Hindlimb muscle (tissue), 1 donor: ENCODE measurements around the gene IL36RN. TPM values are rescaled to one million over a fixed set of nuclear protein-coding genes. Genes with fewer than 3 reads are reported as not detected.
A peak's percentile ranks its signal among the peaks of the same experiment; 100 is the strongest.
"Not testable (repeated sequence)": the region's sequence is repeated elsewhere in the genome, so short reads cannot be mapped to it uniquely, and the experiment has no call there.

ENCODE experiments used
- DNase-seq: peaks from one replicate; pipeline ENCODE4 v3.0.0-alpha.2; 2013
- polyA plus RNA-seq: library from polyadenylated mRNA; unstranded; fragments of 120-200 nt; gene quantifications from one replicate; pipeline ENCODE4 v1.2.1, GENCODE V29; 2013; ENCODE audit not compliant: insufficient read length

Gene IL36RN
- polyA plus RNA-seq, 1 donor: not detected

DNA sequence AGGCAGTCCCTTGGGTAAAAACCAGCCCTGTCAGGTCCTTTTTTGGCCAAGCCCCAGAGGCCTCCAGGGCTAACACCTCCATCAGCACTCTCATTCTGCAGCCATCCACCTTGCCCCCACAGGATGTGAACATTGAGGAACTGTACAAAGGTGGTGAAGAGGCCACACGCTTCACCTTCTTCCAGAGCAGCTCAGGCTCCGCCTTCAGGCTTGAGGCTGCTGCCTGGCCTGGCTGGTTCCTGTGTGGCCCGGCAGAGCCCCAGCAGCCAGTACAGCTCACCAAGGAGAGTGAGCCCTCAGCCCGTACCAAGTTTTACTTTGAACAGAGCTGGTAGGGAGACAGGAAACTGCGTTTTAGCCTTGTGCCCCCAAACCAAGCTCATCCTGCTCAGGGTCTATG lies 16.0 kb downstream of the IL36RN start:
- no peak for DNase-seq

DNA sequence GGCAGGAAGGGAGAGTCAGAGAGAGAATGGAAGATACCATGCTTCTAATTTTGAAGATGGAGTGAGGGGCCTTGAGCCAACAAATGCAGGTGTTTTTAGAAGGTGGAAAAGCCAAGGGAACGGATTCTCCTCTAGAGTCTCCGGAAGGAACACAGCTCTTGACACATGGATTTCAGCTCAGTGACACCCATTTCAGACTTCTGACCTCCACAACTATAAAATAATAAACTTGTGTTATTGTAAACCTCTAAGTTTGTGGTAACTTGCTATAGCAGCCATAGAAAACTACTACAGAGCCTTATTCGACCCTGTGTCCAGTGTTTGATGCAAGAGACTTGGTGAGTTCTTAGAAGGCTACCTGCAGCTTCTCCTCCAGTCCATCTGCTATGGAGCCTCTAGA lies 16.6 kb downstream of the IL36RN start:
- no peak for DNase-seq

DNA sequence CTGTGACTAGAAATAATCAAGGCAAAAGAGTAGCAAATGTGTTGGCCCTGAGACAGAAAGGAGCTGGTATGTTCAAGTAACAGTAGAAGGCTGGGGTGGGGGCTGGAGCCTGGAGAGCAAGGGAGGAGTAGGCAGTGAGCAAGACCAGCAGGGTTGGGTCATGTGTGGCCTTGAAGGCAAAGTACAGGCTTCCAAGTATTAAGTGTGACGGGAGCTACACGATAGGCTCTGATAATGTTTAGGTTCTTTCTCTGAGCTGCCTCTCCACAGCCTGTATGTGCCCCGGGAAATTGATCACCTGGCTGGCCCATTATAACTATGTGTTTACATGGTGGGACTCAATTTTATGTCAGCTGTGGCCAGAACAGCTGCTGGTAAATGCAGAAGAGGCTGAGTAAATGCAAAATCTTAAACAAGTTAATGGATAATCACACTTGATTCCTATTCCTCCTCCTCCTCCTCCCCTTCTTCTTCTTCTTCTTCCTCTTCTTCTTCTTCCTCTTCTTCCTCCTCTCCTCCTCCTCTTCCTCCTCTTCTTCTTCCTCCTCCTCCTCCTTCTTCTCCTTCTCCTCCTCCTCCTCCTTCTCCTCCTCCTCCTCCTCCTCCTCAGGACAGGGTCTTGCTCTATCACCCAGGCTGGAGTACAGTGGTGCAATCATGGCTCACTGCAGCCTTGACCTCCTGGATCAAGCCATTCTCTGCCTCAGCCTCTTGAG lies 18.1 kb downstream of the IL36RN start:
- DNase-seq: no peak

DNA sequence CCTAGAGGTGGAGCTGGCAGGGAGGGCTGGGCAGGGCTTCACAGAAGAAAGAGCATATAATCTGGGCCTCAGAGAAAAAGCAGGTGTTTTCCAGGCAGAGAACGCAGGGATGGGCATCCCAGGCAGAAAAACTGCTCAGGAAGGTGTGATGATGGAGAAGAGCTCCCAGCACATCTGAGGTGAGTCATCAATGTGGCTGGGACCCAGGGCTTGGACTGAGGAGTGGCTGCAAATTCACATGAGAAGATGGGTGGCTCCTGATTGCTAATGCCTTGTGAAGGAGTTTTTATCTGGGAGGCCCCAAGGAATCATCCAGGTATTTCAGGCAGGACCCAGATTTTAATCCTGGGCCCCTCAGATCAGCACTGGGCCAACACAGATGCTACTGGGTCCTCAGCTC lies 18.9 kb downstream of the IL36RN start:
- DNase-seq: no peak

DNA sequence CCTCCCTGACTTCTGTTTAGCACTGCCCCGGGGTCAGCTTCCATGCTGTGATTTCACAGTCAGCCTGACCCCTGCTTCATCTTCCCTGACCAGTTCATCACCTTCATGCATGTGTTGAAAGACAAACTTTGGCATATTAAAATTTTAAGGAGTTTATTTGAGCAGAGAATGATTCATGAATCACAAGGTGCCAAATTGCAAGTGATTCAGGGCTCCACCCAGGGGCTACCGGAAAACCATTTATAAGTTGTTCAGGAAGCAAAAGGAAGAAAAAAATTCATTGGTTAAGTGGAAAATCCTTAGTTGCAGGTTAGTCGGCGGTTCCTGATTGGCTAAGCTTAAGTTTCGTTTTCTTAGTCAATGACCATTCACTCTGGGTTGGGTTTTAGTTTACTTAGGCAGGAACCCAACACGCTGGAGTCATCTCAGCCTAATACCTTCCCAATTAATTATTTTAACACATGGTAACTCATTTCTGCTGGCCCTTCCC lies 19.4 kb downstream of the IL36RN start:
- no peak for DNase-seq

DNA sequence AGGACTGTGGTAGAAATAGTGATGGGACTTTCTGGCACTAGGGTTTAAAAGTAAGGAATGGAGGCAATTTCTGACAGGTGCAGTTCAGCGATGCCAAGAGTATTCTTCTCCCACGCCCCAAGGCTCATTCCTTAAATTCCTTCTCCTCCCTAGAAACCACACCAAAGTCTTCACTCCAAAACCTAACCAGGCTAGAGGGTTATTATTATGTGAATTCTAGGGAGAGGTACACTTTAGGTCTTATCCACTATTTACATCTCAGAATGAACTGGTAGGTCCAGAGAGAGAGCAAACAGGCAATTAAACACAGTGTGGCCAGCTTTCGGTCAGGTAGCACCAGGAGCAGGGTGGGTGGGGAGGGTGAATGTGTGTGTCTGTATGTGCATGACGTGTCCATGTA lies 20.1 kb downstream of the IL36RN start:
- no peak for DNase-seq

DNA sequence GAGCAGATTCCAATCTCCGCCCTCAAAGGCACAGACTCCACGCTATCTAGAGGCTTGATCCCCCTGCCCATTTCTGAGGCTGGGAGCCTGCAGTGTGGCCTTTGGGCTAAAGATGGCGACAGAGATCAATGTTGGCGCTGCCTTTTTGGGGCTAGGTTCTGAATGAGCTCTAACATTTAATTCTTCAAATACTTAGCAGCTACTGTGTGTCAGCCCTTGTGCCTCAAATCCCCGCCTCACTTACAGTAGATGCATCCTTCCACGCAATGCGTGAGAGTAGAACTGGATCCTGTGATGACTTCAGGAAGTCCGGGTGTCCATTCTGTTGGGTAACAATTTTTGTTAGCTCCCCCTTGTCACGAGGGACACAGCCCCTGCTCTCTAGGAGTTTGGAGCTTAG lies 21.1 kb downstream of the IL36RN start:
- DNase-seq: peak; percentile 11

DNA sequence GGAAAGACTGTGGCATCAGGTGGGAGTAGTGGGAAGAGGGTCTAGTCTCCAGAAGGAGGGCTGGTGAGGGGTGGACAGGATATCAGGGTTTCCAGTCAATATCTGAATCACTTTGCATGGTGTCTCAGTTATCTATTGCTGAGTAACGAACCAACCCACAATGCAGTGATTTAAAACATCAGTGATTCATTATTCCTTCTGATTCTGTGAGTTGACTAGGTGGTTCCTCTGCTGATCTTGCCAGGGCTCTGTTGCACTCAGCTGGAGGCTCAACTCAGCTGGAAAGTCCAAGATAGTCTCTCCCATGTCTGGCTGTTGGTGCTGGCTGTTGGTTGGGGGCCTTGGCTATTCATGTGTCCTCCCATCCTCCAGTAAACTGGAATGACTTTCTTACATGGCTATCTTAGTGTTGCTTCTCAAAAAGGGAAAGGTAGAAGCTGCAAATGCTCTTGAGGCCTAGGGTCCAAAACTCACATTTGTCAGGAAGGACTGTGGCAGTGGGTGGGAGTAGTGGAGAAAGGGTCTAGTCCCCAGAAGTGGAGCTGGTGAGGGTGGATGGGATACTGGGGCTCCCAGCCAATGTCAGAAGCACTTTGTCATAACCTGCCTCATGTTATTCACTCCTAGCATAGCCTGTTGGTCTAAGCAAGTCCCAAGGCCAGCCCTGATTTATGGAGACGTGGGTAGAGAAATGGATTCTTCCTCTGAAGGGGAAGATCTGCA lies 22.7 kb downstream of the IL36RN start:
- DNase-seq: no peak

DNA sequence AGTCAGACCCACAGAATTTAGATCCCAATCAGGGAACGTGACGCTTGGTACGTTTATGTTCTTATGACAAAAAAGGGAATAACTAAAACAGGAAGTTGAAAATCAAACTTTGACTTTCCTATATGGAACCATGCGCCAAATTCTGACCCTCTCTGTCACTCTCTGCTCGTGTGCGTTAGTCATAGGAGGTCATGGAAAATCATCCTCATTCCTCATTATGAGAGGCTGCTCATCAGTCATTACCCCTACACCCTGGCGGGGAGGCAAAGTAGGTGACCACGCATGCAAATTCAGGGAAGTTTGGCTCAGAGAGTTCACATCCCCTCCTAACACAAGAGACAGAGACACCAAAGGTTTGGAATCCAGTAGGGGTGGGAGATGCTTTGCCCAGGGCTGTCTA lies 24.3 kb downstream of the IL36RN start:
- DNase-seq: no peak

DNA sequence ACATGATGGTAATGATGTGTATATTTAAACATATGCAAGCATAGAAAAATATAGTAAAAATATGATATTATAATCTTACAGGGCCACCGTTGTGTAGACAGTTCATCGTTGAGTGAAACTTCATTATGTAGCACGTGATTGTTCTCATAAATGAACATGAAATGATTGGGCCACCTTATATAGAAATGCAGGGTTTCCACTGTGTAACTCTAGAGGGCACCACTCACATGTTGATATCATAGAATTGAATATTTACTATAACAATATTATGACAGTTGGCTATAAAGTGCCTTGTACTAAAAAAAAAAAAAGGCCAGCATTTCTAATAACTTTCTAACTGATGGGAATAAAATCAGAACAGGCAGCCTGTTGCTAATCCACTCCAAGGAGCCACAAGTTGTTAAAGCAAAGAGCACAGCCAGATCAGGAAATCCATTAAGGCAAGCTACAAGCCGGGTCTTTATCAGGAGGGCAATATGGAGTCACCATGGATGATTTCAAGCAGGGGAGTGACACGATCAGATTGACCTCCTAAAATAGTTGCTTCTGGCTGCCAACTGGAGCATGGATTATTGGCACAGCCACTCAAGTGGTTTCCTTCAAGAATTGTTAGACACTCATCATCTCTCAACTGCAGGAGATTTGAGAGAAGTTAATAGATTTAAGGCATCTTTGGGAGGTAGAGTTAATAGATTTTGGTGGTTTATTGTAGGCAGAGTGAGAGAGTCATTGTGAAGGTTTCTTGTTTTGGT lies 25.4 kb downstream of the IL36RN start:
- DNase-seq: no peak

DNA sequence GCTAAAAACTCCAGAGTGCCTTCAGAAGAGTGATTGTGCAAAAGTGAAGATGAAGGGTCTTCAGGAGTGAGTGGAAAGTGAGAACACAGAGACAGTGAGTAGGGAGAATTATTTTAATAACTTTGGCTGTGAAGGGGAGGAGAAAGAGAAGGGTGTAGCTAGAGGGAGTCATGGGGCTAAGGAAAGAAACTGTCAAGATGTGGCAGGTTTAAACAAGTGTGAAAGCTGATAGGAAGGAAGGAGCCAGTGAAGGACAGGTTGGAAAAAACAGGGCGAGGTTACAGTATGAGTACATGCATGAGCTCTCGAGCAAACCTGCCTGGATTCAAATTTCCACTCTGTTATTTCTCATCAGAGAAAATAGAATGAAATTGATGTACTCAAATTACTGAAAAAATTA lies 26.5 kb downstream of the IL36RN start:
- no peak for DNase-seq

DNA sequence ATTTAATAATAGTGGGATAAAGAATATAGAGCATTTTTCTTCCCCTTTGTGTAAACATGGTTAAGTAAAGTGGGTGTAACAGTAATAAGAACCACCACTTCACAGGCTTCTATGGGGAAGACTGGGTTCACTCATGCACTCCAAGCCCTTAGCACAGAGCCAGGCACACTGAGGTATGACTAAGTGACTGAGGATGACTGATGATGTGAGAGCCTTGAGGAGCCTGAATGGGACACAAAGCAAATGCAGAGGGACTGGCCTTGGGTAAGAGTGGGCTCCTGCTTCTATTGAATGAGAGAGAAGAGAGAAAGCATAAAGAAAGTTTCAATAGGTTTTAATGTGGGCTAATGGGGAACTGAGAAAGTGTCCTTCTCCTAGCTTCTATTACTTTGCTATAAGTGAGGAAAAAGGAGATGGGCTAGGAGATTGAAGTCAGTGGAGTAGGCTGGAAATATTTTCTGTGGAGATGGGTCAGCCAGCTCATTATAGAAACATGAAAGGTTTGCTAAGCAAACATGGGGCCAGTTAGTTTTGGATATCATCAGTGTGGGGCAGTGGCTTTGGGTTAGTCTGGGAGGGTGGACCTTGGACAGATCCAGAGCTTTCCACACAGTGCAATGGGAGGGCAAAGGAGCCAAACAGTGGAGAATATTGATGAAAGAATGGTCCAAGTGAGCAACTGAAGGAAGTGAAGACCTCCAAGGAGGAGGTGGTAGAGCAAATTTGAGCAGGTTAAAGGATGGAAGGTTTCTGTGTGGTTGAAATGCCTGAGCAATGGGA lies 29.4 kb downstream of the IL36RN start:
- no peak for DNase-seq

DNA sequence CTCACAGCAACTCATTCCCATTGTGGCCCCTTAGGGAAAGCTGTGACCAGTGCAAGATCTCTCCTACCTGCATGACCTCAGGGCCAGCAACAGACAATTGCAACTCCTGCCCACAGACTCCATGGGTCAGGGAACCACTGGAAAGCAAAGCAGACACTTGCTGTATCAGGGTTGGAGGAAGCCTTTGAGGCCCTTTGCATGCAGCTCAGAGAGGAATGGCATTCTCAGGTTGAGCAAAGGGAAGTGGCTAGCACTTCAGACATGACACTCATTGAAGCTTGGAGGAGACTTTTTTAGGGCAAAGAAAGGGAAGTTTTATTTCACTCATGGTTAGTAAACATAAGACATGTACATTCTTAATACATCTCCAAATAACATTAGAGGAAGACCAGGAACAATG lies 30.9 kb downstream of the IL36RN start:
- no peak for DNase-seq

DNA sequence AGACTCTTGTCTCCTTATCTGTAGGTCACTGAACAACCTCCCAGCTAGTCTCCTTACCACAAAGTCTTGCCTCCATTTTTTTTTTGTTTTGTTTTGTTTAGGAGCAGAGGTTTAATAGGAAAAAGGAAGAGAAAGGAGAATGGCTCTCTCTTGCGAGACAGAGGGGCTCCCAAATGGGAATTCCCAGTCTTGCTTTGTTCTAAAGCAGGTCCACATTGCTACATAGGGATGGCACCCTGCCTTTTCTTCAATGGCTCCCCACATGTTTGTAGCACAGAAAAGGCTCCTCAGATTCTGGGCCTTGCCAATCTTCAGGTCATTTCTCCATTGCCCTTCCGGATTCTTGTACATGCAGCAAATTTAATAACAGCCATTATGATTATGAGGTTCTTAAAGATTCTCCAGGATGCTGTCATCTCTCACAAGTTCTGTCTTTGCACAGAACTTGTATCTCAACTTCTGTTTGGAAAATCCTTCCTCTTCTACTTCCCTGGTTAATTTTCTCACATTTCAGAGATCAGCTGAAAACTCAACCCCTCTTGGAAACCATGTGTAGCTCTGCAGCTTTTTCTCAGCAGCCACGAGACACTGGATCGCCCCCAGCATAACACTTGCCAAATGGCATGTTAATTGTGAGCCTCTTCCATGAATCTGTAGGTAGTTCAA lies 32.4 kb downstream of the IL36RN start:
- no peak for DNase-seq

DNA sequence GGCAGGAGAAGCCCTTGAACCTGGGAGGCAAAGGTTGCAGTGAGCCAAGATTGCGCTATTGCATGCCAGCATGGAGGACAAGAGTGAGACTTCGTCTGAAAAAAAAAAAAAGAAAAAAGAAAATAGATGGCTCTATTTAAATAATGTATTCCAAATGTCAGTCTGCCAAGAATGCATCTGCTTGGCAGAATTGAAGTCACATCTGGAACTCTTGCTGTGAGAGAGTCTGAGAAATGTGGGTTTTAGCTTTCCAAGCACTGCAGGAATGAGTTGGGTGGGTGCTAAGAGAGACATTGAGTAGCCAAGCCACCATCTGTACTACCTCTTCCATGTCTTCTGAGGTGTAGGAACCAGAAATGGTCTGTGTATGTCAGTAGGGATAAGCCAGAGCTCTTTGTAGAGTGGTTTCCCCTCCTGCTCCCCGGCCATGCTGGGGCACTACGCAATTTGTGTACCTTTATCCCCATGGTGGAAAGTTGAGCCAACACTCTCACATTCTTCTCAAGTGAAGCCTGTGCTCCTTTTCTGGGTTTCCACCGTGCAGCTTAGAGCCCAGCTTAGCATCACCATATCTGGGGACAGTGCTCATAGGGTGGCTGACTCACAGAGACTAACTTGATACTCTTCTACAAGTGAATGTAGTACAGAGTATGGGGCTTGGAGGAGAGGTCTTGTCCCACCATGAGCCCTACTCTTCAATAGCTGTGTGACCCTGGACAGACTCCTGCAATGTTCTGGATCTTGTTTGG lies 34.0 kb downstream of the IL36RN start:
- no peak for DNase-seq

DNA sequence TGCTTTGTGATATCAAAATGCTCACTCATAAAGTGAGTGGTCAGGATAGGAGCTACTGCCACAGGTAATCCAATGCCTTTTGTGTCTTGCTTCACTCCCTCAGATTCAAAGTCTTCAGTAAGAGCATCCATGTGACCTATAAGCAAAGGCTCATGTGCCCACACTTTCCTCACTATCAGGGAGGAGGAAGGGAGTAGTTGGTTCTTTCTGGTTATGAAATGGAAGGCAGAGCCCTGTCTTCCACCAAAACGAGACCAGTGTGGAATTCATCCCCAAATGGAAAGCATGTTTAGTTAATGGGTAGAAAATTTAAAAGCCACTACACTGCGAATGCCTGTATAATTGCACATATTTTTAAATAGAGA lies 34.6 kb downstream of the IL36RN start:
- DNase-seq: no peak

DNA sequence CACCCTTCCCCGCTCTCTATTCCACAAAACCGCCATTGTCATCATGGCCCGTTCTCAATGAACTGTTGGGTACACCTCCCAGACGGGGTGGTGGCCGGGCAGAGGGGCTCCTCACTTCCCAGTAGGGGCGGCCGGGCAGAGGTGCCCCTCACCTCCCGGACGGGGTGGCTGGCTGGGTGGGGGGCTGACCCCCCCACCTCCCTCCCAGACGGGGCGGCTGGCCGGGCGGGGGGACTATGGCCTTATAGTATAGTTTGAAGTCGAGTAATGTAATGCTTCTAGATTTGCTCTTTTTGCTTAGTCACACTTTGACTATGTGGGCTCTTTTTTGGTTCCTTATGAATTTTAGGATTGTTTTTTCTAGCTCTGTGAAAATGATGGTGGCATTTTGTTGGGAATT lies 37.3 kb downstream of the IL36RN start:
- not testable (repeated sequence) for DNase-seq

DNA sequence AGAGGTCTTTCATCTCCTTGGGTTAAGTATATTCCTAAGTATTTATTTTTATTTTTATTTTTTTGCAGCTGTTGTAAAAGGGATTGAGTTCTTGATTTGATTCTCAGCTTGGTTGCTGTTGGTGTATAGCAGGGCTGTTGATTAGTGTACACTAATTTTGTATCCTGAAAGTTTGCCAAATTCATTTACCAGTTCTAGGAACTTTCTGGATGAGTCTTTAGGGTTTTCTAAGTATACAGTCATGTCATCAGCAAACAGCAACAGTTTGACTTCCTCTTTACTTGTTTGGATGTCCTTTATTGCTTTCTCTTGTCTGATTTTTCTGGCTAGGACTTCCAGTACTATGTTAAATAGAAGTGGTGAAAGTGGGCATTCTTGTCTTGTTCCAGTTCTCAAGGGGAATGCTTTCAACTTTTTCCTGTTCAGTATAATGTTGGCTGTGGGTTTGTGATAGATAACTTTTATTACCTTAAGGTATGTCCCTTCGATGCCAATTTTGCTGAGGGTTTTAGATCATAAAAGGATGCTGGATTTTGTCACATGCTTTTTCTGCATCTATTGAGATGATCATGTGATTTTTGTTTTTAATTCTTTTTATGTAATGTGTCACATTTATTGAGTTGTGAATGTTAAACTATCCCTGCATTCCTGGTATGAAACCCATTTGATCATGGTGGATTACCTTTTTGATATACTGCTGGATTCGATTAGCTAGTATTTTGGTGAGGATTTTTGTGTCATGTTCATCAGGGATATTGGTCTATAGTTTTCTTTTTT lies 38.0 kb downstream of the IL36RN start:
- not testable (repeated sequence) for DNase-seq

DNA sequence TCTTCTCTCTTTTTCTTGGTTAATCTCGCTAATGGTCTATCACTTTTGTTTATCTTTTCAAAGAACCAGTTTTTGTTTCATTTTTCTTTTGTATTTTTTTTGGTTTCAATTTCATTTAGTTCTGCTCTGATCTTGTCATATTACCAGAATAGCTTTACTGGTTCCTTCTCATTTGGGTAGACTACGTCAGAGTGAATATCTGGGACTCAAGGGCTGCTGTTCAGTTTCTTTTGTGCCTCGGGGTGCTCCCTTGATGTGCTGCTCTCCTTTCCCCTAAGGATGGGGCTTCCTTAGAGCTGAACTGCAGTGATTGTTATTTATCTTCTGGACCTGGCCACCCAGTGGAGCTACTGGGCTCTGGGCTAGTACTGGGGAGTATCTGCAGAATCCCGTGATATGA lies 39.0 kb downstream of the IL36RN start:
- DNase-seq: no peak

DNA sequence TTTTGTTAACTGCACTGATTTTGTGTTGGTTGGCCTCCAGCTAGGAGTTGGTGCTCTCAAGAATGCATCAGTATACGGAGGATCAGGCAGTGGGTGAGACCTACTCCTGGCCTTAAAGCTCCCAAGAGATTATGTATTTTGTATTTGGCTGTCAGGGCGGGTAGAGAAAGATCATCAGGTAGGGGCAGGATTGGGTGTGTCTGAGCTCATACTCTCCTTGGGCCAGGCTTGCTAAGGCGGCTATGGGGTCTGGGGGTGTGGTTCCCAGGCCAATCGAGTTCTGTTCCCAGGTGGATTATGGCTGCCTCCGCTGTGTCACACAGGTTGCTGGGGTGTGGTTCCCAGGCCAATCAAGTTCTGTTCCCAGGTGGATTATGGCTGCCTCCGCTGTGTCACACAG lies 39.5 kb downstream of the IL36RN start:
- no peak for DNase-seq

DNA sequence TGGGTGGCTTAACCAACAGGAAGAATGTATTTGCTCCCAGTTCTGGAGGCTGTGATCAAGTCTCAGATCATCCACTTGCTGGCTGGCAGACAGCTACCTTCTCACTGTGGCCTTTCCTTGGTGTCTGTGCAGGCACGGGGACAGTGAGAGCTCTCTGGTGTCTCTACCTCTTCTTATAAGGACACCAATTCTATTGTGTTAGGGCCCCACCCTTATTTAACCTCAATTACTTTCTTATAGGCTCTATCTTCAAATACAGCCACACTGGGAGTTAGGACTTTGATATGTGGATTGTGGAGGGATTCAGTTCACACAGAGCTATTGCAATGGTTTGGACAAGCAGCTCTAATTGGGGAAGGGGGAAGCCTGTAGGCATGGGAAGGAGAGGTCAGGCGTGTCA lies 43.1 kb downstream of the IL36RN start:
- no peak for DNase-seq
